Measurements from ENCODE around the gene ZNF804B.

ZNF804B gene

GRCh38 chr7:88759230-88760135, at the start of gene ZNF804B:
Gene ZNF804B (plus strand): TSS chr7:88759700. CDS start chr7:88759977, 277 bp downstream.
- TF ChIP-seq CTCF (IDR thresholded peaks at IDR 0.05; ENCODE audit: extremely low read depth, insufficient read depth, missing control alignments), result no peak
- in situ Hi-C loops (cut with MboI; ENCODE audit: low pct_unique_long_range_greater_than_20kb, low sequenced_read_pairs, unreplicated experiment), result no loop called here
- DNase-seq (ENCODE audit: low spot score), result peak; percentile 19

GRCh38 chr7:88735920-88736319, 23.6 kb upstream of the ZNF804B start:
- DNase-seq (ENCODE audit: low spot score), result no peak

GRCh38 chr7:88737632-88738031, 21.9 kb upstream of the ZNF804B start:
- in situ Hi-C loops (cut with MboI; ENCODE audit: low pct_unique_long_range_greater_than_20kb, low sequenced_read_pairs, unreplicated experiment), result no loop called here
- no peak for TF ChIP-seq CTCF (IDR thresholded peaks at IDR 0.05; ENCODE audit: extremely low read depth, insufficient read depth, missing control alignments)
- no peak for DNase-seq (ENCODE audit: low spot score)

More at GRCh38 chr7:88735920-88736319, 23.6 kb upstream of the ZNF804B start:
- TF ChIP-seq CTCF (IDR thresholded peaks at IDR 0.05; ENCODE audit: extremely low read depth, insufficient read depth, missing control alignments), result no peak
- in situ Hi-C loops (cut with MboI; ENCODE audit: low pct_unique_long_range_greater_than_20kb, low sequenced_read_pairs, unreplicated experiment), result no loop called here

- TF ChIP-seq CTCF (IDR thresholded peaks at IDR 0.05; ENCODE audit: extremely low read depth, insufficient read depth, missing control alignments), result no peak
- in situ Hi-C loops (cut with MboI; ENCODE audit: low pct_unique_long_range_greater_than_20kb, low sequenced_read_pairs, unreplicated experiment), result no loop called here
- DNase-seq (ENCODE audit: low spot score), result no peak
These were observed 13.4 kb upstream of the ZNF804B start for GRCh38 chr7:88746126-88746525.

- no peak for TF ChIP-seq CTCF (IDR thresholded peaks at IDR 0.05; ENCODE audit: extremely low read depth, insufficient read depth, missing control alignments)
- in situ Hi-C loops (cut with MboI; ENCODE audit: low pct_unique_long_range_greater_than_20kb, low sequenced_read_pairs, unreplicated experiment), result no loop called here
- no peak for DNase-seq (ENCODE audit: low spot score)
These were observed 2.7 kb upstream of the ZNF804B start for GRCh38 chr7:88756802-88757201.

GRCh38 chr7:88757371-88757770, 2.1 kb upstream of the ZNF804B start:
- DNase-seq (ENCODE audit: low spot score), result no peak
- TF ChIP-seq CTCF (IDR thresholded peaks at IDR 0.05; ENCODE audit: extremely low read depth, insufficient read depth, missing control alignments), result no peak
- in situ Hi-C loops (cut with MboI; ENCODE audit: low pct_unique_long_range_greater_than_20kb, low sequenced_read_pairs, unreplicated experiment), result no loop called here

All from GM13977 (cell line).